Epithelial cell of esophagus (primary cell): ENCODE measurements around the gene MARCHF4.

Experiments
- DNase-seq: peaks from one replicate; pipeline ENCODE4 v3.0.0; 2010; ENCODE audit warnings: low read depth
- H3K4me3 ChIP-seq: 2 replicates; pipeline ENCODE4 v1.5.1; 2011; ENCODE audit warnings: mild to moderate bottlenecking, low read length, control low read depth
- TF ChIP-seq, protein P1 (sequence below): IDR thresholded peaks from 2 replicates; pipeline ENCODE4 v1.5.1; 2011; ENCODE audit warnings: low read depth, mild to moderate bottlenecking, low read length, control low read depth, inconsistent platforms; ENCODE audit not compliant: insufficient read depth; ENCODE audit errors: missing control alignments

The MARCHF4 gene

DNA sequence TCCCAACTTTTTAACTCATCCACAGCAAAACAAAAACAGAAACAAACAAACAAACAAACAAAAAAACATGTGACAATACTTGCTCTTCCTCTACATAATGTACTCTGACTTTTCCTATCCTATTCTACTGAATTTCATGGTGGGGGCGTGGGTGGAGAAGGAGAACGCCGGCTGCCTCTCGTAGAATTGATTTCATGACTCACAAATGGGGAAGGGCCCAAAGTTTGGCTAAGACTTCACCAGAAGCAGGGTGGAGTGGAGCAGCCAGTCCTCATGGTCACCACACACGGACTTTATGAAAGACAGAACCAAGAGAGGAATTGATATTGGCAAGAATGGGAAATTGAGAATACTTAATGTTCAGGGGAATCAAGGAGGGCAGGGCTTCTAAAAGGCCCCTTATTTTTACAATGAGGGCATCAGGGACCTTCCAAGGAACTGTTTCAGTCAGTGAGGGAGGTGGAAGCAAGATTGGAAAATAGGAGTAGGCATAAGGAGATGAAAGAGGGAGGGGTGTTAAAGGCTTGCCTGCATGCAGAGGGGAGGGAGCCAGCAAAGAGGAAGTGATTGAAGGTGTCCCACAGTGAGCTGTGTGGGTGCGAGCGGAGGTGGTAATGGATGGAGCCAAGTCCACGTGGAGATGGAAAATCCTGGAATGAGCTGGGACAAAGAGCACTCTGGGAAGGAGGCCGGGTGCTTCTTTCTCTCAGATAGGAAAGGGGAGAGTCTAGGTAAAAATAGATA, 27.9 kb downstream of the MARCHF4 start:
- TF ChIP-seq, protein P1, sequence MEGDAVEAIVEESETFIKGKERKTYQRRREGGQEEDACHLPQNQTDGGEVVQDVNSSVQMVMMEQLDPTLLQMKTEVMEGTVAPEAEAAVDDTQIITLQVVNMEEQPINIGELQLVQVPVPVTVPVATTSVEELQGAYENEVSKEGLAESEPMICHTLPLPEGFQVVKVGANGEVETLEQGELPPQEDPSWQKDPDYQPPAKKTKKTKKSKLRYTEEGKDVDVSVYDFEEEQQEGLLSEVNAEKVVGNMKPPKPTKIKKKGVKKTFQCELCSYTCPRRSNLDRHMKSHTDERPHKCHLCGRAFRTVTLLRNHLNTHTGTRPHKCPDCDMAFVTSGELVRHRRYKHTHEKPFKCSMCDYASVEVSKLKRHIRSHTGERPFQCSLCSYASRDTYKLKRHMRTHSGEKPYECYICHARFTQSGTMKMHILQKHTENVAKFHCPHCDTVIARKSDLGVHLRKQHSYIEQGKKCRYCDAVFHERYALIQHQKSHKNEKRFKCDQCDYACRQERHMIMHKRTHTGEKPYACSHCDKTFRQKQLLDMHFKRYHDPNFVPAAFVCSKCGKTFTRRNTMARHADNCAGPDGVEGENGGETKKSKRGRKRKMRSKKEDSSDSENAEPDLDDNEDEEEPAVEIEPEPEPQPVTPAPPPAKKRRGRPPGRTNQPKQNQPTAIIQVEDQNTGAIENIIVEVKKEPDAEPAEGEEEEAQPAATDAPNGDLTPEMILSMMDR = no peak
- no peak for DNase-seq
- H3K4me3 ChIP-seq = no peak overlapping the region

DNA sequence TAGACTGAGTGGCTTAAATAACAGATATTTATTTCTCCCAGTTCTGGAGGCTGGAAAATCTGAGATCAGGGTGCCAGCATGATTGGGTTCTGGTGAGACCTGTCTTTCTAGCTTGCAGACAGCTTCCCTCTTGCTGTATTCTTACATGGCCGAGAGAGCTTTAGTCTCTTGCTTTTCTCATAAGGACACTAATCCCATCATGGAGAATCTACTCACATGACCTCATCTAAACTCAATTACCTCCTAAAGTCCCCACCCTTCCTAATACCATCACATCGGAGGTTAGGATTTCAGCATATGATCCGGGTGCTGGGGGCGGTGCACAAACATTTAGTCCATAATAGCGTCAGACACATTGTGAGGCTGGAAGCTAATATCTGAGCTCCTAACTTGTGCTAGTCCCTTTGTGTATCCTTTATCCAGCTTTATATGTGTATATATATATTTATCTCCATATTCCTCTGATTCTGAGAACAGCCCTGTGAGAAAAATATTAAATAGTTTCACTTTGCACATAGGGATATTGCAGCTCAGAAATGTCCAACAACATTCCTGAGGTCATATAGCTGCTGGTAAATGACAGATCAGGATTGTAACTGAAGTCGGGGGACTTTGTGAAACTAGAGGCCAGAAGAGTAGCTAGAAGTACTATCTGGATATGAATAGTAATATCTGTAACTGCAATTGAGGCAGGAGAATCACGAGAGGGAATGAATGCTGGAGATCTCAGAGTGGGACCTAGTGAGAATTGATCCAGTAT, 28.9 kb downstream of the MARCHF4 start:
- no peak for DNase-seq
- TF ChIP-seq, protein P1 = no peak
- no peak overlapping the region for H3K4me3 ChIP-seq

DNA sequence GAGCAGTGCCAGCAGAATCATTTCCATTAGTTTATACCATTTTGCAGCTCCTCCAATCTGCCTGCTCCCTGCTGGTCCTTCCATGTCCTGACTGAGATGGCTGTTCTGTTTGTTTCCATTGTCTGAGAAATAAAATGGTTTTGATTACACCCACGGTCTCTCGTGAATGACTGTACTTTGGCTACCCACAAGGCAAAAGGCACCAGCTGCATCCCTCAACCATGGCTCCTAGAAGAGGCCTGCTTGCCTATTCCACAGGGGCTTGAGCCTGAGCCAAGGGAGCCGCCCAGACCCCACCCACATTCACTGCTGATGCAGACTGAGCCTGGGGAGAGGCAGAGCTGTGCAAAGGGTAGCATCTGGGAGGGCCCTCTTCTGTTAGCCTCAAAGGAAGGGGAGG, 31.2 kb downstream of the MARCHF4 start:
- DNase-seq = no peak
- TF ChIP-seq, protein P1 = no peak
- no peak overlapping the region for H3K4me3 ChIP-seq

DNA sequence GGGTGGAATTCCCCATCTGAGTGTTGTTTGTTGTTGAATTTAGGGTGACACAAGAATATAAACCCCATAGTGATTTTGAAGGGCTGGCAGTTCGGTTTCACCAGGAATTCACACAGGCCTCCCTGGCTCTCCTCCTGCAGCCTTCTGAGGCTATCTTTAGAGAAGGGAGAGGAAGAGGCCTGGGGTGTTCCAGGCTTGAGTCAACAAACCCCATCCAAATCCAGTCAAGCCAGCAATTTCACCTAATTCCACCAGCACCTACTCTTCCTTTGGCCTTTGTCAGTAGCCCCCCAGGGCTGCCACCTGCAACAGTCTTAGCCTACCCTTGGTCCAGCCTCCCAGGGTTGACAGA, 32.0 kb downstream of the MARCHF4 start:
- TF ChIP-seq, protein P1 = no peak
- no peak for DNase-seq
- no peak overlapping the region for H3K4me3 ChIP-seq

DNA sequence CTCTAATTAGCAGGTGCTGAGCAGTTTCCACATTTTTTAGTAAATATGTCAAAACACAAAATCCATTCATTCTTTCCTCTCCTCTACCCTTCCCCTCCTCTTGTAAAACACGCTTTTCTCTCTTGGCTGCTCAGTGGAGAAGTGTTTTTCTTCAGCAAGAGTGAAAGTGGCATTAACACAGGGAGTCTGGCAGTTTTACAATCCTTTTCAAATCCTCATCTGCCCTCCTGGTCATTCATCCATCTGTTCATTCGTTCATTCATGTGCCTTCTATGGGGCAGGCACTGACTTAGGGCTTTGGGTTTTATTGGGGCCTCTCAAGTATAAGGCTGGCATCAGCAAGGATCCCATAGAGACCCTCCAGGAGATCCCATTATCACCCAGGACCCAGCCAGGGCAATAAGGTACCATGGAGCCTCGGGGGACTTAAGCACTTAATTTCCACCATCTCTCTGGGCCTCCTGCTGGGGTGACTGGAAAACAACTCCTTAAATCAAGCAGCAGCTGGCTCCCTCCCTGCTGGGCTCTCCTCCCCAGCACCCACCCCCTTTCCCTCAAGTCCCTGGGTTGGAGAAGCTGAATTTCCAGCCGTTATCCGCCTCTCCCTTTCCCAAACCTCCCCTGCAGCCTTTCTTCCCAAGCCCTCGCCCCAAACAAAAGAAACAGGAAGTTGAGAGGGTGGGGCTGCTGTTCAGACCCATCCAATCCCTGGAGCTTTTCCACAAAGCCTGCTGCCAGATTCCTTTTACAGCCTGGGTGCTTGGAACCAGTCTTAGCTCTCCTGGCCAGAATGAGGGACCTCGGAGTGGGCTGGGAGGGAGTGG, 32.6 kb downstream of the MARCHF4 start:
- H3K4me3 ChIP-seq = no peak overlapping the region
- peak; percentile 45 for DNase-seq
- TF ChIP-seq, protein P1 = no peak

DNA sequence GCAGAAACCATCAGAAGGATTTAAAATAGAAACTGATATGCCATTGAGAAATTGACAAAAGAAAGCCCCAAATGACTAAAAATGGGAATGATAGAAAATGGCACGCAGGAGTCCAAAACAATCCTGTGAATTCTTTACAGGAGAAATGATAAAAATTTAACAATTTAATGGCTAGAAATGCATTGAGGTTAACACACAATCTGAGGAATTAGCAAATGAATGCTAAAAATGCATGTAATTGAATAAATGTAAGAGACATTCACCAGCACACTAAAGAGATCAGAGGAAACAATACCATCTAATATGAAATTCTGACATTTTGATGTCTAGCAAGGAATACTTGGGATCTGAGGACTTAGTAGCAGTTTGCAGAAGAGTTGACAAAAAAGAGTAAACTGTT, 37.0 kb downstream of the MARCHF4 start:
- DNase-seq = no peak
- TF ChIP-seq, protein P1 = no peak
- H3K4me3 ChIP-seq = no peak overlapping the region
